Measurements from ENCODE around the gene PDZD7. TPM values are rescaled to one million over a fixed set of nuclear protein-coding genes. Genes with fewer than 3 reads are reported as not detected.

Gene PDZD7
- total and polyA plus RNA-seq, 9 of the 15 experiments (the other 6 are each of a cell fraction or from before 2014, with no cell fraction given), result 0.04 to 0.24 (median 0.08) TPM; not detected in 3

GRCh38 chr10:100969187-100970075 is 61.5 kb downstream of the PDZD7 start, which contains the start of gene SEMA4G (continued):
- TF ChIP-seq PHB (CRISPR knock-in tag; IDR thresholded peaks at IDR 0.05) (no peak), MYC (IDR thresholded peaks at IDR 0.05; ENCODE audit: low read depth, low read length) (no peak; the same call in 1 of the 2 replicates), MYC (CRISPR knock-in tag; IDR thresholded peaks at IDR 0.05; ENCODE audit: borderline replicate concordance, low read depth) (no peak), FOXP4 (CRISPR knock-in tag; IDR thresholded peaks at IDR 0.05; ENCODE audit: borderline replicate concordance) (0 out of 2 replicates have a peak, but pooled peaks have one; percentile 62), ZNF12 (CRISPR knock-in tag; IDR thresholded peaks at IDR 0.05) (no peak), PHF8 (IDR thresholded peaks at IDR 0.05; ENCODE audit: borderline replicate concordance, low read length) (peak; percentile 43; the same call in 1 of the 2 replicates), MAX (CRISPR knock-in tag; IDR thresholded peaks at IDR 0.05) (peak; percentile 53; the same call in 1 of the 2 replicates), NRF1 (conservative IDR thresholded peaks at IDR 0.05 in 1 of 2, IDR thresholded peaks at IDR 0.05 in 1 of 2) (0 out of 4 replicates have a peak, but pooled peaks of 1 of the 2 experiments have one; percentile 11), ZFP36 (IDR thresholded peaks at IDR 0.05; ENCODE audit: low read depth, low read length, partially characterized antibody) (no peak), RAD51 (IDR thresholded peaks at IDR 0.05; ENCODE audit: borderline replicate concordance, low read depth) (no peak), NUFIP1 (IDR thresholded peaks at IDR 0.05; ENCODE audit: partially characterized antibody) (no peak), ZBTB7A (IDR thresholded peaks at IDR 0.05; ENCODE audit: borderline replicate concordance, control insufficient read depth, low read depth, low read length) (peak; percentile 89), RNF219 (CRISPR knock-in tag; IDR thresholded peaks at IDR 0.05) (no peak)
- TF ChIP-seq, protein P1, sequence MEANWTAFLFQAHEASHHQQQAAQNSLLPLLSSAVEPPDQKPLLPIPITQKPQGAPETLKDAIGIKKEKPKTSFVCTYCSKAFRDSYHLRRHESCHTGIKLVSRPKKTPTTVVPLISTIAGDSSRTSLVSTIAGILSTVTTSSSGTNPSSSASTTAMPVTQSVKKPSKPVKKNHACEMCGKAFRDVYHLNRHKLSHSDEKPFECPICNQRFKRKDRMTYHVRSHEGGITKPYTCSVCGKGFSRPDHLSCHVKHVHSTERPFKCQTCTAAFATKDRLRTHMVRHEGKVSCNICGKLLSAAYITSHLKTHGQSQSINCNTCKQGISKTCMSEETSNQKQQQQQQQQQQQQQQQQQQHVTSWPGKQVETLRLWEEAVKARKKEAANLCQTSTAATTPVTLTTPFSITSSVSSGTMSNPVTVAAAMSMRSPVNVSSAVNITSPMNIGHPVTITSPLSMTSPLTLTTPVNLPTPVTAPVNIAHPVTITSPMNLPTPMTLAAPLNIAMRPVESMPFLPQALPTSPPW (CRISPR knock-in tag; IDR thresholded peaks at IDR 0.05), result peak; percentile 66
- TF ChIP-seq, protein P2, sequence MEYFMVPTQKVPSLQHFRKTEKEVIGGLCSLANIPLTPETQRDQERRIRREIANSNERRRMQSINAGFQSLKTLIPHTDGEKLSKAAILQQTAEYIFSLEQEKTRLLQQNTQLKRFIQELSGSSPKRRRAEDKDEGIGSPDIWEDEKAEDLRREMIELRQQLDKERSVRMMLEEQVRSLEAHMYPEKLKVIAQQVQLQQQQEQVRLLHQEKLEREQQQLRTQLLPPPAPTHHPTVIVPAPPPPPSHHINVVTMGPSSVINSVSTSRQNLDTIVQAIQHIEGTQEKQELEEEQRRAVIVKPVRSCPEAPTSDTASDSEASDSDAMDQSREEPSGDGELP (CRISPR knock-in tag; IDR thresholded peaks at IDR 0.05; ENCODE audit: borderline replicate concordance), result peak; percentile 51; the same call in 1 of the 2 replicates
- TF ChIP-seq, protein P3, sequence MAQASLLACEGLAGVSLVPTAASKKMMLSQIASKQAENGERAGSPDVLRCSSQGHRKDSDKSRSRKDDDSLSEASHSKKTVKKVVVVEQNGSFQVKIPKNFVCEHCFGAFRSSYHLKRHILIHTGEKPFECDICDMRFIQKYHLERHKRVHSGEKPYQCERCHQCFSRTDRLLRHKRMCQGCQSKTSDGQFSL (CRISPR knock-in tag; IDR thresholded peaks at IDR 0.05), result peak; percentile 83
- TF ChIP-seq, protein P3 (tag; IDR thresholded peaks at IDR 0.05), result peak in 1 of 2 experiments; percentile 72; a peak in 1 of 4 replicates
